ENCODE measurements around the gene FAM151A.

FAM151A gene

DNA sequence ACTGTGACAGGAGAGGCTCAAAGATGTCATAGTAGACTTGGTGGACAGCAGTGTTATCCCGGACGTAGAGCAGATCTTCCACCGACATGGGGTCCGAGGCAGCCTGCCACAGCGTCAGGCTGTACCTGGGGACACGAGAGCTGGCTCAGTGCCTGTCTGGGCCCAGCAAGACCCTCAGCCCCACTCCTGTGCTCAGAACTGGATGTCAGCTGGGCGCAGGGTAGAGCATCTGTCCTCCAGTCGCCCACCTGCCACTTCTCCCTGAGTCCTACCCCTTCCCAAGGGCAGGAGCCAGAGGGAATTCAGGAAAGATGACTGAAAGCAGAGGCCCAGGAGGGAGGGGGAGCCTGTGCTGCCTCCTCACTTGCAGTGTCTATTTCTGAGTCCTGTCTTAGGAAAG lies 11.7 kb downstream of the FAM151A start:
- no peak for DNase-seq (ENCODE audit: low read depth)
- TF ChIP-seq, protein P1, sequence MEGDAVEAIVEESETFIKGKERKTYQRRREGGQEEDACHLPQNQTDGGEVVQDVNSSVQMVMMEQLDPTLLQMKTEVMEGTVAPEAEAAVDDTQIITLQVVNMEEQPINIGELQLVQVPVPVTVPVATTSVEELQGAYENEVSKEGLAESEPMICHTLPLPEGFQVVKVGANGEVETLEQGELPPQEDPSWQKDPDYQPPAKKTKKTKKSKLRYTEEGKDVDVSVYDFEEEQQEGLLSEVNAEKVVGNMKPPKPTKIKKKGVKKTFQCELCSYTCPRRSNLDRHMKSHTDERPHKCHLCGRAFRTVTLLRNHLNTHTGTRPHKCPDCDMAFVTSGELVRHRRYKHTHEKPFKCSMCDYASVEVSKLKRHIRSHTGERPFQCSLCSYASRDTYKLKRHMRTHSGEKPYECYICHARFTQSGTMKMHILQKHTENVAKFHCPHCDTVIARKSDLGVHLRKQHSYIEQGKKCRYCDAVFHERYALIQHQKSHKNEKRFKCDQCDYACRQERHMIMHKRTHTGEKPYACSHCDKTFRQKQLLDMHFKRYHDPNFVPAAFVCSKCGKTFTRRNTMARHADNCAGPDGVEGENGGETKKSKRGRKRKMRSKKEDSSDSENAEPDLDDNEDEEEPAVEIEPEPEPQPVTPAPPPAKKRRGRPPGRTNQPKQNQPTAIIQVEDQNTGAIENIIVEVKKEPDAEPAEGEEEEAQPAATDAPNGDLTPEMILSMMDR (IDR thresholded peaks at IDR 0.05; ENCODE audit: insufficient read depth, low read depth, low read length, missing control alignments): no peak
- H3K4me3 ChIP-seq (ENCODE audit: low read length): no peak overlapping the region

DNA sequence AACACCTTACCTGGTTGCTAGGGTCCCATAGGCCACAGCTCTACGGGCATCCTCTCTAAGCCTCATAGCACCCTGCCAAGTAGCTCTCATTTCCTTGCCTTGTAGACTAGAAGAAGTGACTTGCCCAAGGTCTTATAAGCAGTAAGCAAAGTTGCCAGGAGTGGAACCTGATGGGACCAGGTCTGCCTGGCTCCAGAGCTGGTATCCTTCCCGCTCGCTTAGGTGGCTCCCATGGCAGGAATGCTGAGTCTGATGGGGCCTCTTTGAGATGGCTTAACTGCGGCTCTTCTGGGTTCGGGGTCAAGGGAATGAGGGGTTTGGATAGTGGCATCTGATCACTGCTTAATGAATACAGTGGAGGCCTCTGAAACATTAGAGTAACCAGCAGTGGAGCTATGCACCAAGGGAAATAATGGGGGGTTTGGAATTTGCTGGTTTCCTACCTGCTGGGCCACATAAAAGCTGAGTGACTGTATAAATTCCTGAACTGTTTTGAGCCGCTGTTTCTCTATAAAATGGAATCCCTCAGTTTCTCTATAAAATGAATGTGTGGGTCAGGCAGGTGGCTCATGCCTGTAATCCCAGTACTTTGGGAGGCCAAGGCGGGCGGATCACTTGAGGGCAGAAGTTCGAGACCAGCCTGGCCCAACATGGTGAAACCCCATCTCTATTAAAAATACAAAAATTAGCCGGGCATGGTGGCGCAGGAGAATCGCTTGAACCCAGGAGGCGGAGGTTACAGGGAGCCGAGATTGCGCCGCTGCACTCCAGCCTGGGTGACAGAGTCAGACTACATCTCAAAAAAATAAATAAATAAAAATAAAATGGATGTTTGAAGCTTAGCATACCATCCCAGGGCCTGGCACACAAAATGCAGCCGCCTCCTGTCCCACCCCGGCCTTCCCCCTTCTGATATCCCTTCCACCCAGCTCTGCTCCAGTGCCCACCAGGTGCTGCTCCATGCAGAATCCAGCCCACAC lies 12.4 kb downstream of the FAM151A start:
- no peak overlapping the region for H3K4me3 ChIP-seq (ENCODE audit: low read length)
- DNase-seq (ENCODE audit: low read depth): no peak
- TF ChIP-seq, protein P1 (IDR thresholded peaks at IDR 0.05; ENCODE audit: insufficient read depth, low read depth, low read length, missing control alignments): no peak

DNA sequence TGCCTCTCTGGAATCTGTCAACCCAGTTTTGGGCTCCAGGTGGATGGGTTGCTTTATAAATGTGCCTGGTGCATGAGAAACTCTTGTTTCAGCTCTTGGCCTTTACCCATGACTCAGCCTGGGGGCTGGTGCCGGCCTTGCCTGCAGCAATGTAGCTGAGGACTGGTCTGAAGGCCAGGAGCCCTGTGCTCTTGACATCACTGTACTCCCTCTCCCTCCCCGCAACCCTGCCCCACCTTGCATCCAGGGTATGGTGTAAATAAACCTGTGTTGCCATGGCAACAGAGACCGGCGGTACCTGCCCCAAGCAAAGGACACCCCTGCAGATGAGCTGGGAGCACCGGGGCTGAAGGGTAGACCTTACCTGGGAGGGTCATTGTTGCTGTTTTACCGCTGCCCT lies 13.3 kb downstream of the FAM151A start:
- no peak for DNase-seq (ENCODE audit: low read depth)
- no peak overlapping the region for H3K4me3 ChIP-seq (ENCODE audit: low read length)
- TF ChIP-seq, protein P1 (IDR thresholded peaks at IDR 0.05; ENCODE audit: insufficient read depth, low read depth, low read length, missing control alignments): no peak

DNA sequence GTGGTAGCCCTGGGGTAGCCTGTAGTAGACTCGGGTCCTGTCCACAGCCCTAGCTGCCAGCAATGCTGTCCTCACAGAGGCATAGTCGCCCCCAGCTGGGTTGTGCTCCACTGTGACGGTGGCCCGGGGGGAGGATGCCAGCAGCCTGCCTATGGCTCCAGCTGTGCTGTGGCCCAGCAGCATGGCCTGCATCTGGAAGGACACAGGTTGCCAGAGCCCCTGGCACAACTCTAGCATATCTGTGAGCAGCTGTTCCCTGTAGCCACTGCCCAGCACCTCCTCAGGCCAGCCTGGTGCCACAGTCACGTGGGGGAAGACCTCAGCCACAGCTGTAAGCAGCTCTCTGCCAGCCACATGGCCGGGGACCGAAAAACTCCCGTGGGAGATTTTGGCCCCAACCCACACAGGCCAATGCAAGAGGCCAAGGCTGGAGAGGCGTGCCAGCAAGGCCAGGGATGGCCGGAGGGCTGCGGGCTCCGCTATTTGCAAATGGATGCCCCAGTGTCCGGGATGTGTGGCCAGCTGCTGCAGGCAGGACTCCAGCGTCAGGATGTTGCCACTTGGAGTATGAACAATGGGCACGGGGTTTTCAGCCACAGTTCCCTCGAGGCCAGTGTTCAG lies 13.9 kb downstream of the FAM151A start:
- TF ChIP-seq, protein P1 (IDR thresholded peaks at IDR 0.05; ENCODE audit: insufficient read depth, low read depth, low read length, missing control alignments): no peak
- no peak overlapping the region for H3K4me3 ChIP-seq (ENCODE audit: low read length)
- DNase-seq (ENCODE audit: low read depth): no peak

DNA sequence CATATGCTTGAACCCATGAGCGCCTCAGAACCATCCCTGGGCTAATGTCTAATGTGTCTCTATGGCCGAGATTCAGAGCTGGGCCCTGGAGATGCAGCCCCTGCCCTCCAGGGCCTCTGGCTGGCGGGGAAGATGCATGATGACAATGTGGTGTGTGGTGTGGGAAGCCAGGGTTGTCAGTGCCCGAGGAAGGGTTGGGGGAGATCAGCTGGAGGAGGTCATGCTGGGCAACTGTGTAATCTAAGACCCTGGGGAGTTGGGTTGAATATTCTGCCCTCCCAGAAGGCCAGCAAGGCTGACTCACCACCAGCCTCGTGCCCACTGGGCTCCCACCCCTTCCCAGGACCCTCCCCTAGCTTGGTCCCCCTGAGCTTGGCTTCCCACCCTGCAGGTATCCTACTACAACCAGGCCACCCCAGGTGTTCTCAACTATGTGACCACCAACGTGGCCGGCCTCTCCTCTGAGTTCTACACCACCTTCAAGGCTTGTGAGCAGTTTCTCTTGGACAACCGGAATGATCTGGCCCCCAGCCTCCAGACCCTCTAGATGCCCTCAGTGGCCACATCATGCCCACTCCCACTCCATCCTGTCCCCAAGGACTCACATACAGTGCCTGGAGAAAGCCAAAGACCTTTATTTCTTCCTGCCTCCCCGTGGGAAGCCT lies 14.6 kb downstream of the FAM151A start:
- TF ChIP-seq, protein P1 (IDR thresholded peaks at IDR 0.05; ENCODE audit: insufficient read depth, low read depth, low read length, missing control alignments): no peak
- H3K4me3 ChIP-seq (ENCODE audit: low read length): no peak overlapping the region
- DNase-seq (ENCODE audit: low read depth): no peak

DNA sequence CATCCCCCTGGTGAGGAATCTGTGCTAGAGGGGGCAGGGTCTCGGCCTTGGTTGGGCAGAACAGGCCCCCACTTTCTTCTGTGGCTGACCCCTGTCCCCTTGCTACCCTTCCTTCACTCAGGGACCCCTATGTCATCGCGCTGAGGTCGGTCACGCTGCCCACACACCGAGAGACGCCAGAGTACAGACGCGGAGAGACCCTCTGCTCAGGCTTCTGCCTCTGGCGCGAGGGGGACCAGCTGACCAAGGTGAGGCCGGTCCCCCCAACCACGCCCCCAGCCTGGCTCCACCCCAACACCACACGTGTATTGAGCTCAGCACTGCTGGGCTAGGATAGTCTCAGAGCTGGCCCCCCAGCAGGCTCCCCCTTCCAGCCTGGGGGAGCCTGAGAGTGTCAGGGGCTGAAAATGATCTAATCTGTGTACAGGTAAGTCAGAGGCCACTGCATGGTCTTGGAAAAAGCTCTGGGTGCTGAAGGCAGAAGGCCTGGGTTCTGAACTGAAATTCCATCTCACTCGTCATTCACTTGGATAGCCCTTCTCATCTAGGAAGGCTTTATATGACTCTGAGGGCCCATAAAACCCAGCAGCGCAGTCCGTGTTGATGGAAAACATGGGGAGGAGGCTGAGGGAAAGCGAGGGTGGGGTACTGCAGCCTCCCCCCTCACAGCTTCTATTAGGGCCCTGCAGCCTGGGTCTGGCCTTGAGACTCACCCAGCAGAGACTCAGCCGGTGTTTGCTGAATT lies 15.3 kb downstream of the FAM151A start:
- no peak for DNase-seq (ENCODE audit: low read depth)
- TF ChIP-seq, protein P1 (IDR thresholded peaks at IDR 0.05; ENCODE audit: insufficient read depth, low read depth, low read length, missing control alignments): no peak
- H3K4me3 ChIP-seq (ENCODE audit: low read length): no peak overlapping the region
